SK-N-SH (cell line): ENCODE measurements around the gene IQCK. TPM values are rescaled to one million over a fixed set of nuclear protein-coding genes. Genes with fewer than 3 reads are reported as not detected.
A peak's percentile ranks its signal among the peaks of the same experiment; 100 is the strongest.

Experiments used
- CTCF ChIA-PET: fragments of 300-600, 350-600 bp; formaldehyde crosslinking; extraction: SDS; loops from one replicate; lab custom pipeline; 2021; lab: Yijun Ruan, JAX
- POLR2A ChIA-PET: fragments of 350-600 bp; sonication (Branson Sonifier 250); formaldehyde crosslinking; extraction: SDS; loops from one replicate; lab custom pipeline; 2020; ENCODE audit warnings: antibody characterized with exemption, inconsistent platforms; lab: Yijun Ruan, JAX
- DNase-seq: peaks from one replicate; pipeline ENCODE4 v3.0.0; 2012
- H2AFZ ChIP-seq: fragments of 200-600 bp; sonication (generic); 2 replicates; pipeline ENCODE4 v1.8.1; 2016; ENCODE audit warnings: antibody characterized with exemption, mild to moderate bottlenecking, low read depth
- H3F3A ChIP-seq: fragments of 200-600 bp; sonication (generic); replicated peaks from 2 replicates; pipeline ENCODE3; 2016; ENCODE audit warnings: antibody characterized with exemption, mild to moderate bottlenecking; ENCODE audit not compliant: insufficient read depth
- H3K27ac ChIP-seq, 2 experiments: fragments of 200-500 bp in 1 of 2; fragments of 200-600 bp in 1 of 2; sonication (Bioruptor generic) in 1 of 2; sonication (generic), shearing (Covaris generic) in 1 of 2; 2 replicates each; pipeline versions ENCODE4 v1.5.1 to v1.6.1; 2014 to 2016; ENCODE audit warnings: low read depth in 2 of 2, inconsistent platforms in 1 of 2, low read length in 1 of 2, mild to moderate bottlenecking in 1 of 2, mixed read lengths in 1 of 2
- H3K27me3 ChIP-seq: fragments of 200-600 bp; sonication (generic), shearing (Covaris generic); 2 replicates; pipeline ENCODE4 v1.6.1; 2016; ENCODE audit warnings: mixed run types; ENCODE audit not compliant: insufficient read depth
- H3K36me3 ChIP-seq, 2 experiments: fragments of 200-500 bp in 1 of 2; fragments of 200-600 bp in 1 of 2; sonication (Bioruptor generic) in 1 of 2; sonication (generic) in 1 of 2; replicated peaks in 1 of 2; 2 replicates each; pipeline versions ENCODE3 to v1.5.1; 2014 to 2016; ENCODE audit warnings: low read length in 1 of 2, mild to moderate bottlenecking in 1 of 2; ENCODE audit not compliant: insufficient read depth in 2 of 2, control insufficient read depth in 1 of 2
- H3K4me1 ChIP-seq, 2 experiments: fragments of 200-500 bp in 1 of 2; fragments of 200-600 bp in 1 of 2; sonication (Bioruptor generic) in 1 of 2; sonication (generic), shearing (Covaris generic) in 1 of 2; 2 replicates each; pipeline versions ENCODE4 v1.5.1 to v1.6.1; 2014 to 2016; ENCODE audit warnings: low read depth in 1 of 2, low read length in 1 of 2, mixed run types in 1 of 2; ENCODE audit not compliant: insufficient read depth in 2 of 2, control insufficient read depth in 1 of 2
- H3K4me2 ChIP-seq: fragments of 200-600 bp; sonication (generic), shearing (Covaris generic); 2 replicates; pipeline ENCODE4 v1.6.1; 2017; ENCODE audit warnings: mixed run types
- H3K4me3 ChIP-seq, 2 experiments: fragments of 200-500 bp in 1 of 2; fragments of 200-600 bp in 1 of 2; sonication (Bioruptor generic) in 1 of 2; sonication (generic), shearing (Covaris generic) in 1 of 2; 2 replicates each; pipeline versions ENCODE4 v1.5.1 to v1.8.1; 2014 to 2016; ENCODE audit warnings: low read depth in 2 of 2, inconsistent platforms in 1 of 2, low read length in 1 of 2, mild to moderate bottlenecking in 1 of 2, mixed read lengths in 1 of 2, moderate library complexity in 1 of 2
- H3K79me2 ChIP-seq: fragments of 200-600 bp; sonication (generic); 2 replicates; pipeline ENCODE4 v1.8.1; 2017; ENCODE audit warnings: mild to moderate bottlenecking; ENCODE audit not compliant: insufficient read depth
- H3K9ac ChIP-seq: fragments of 200-600 bp; sonication (generic); 2 replicates; pipeline ENCODE4 v1.6.1; 2017; ENCODE audit warnings: mixed run types
- H3K9me2 ChIP-seq: fragments of 200-600 bp; sonication (generic); 2 replicates; pipeline ENCODE4 v1.6.1; 2017; ENCODE audit warnings: mixed run types
- H3K9me3 ChIP-seq: fragments of 200-600 bp; sonication (generic); 2 replicates; pipeline ENCODE4 v1.6.1; 2017; ENCODE audit warnings: mixed run types, mild to moderate bottlenecking, moderate library complexity
- H4K20me1 ChIP-seq: fragments of 200-600 bp; sonication (generic); 2 replicates; pipeline ENCODE4 v1.6.1; 2017; ENCODE audit warnings: mild to moderate bottlenecking, mixed run types; ENCODE audit not compliant: insufficient read depth
- CHD2 ChIP-seq: fragments of 150-350 bp; IDR thresholded peaks from 2 replicates; pipeline ENCODE4 v1.6.1; 2018; ENCODE audit warnings: low read length; ENCODE audit not compliant: partially characterized antibody
- FOSL2 ChIP-seq: IDR thresholded peaks from 2 replicates; pipeline ENCODE4 v1.4.0; 2012; ENCODE audit warnings: low read depth, mild to moderate bottlenecking, moderate library complexity, borderline replicate concordance
- FOXJ3 ChIP-seq: sonication (generic); formaldehyde crosslinking; IDR thresholded peaks from 2 replicates; pipeline ENCODE4 v1.5.1; 2020; ENCODE audit warnings: mild to moderate bottlenecking, missing genetic modification reagents
- GABPA ChIP-seq: IDR thresholded peaks from 2 replicates; pipeline ENCODE4 v1.4.0; 2012; ENCODE audit warnings: low read depth, mild to moderate bottlenecking
- MXI1 ChIP-seq: IDR thresholded peaks from 2 replicates; pipeline ENCODE4 v1.6.1; 2012; ENCODE audit warnings: mild to moderate bottlenecking, low read depth, low read length, improper control_type of control experiment
- NFIC ChIP-seq: IDR thresholded peaks from 2 replicates; pipeline ENCODE4 v1.4.0; 2012; ENCODE audit warnings: borderline replicate concordance
- NRF1 ChIP-seq: IDR thresholded peaks from 2 replicates; pipeline ENCODE4 v1.6.1; 2012; ENCODE audit warnings: low read depth, mild to moderate bottlenecking, low read length
- POLR2AphosphoS5 ChIP-seq: IDR thresholded peaks from 2 replicates; pipeline ENCODE4 v1.6.1; 2012; ENCODE audit warnings: low read depth, low read length
- USF1 ChIP-seq: IDR thresholded peaks from 2 replicates; pipeline ENCODE4 v1.4.0; 2012; ENCODE audit warnings: low read depth, borderline replicate concordance
- WGBS: methylation state at CpG from one replicate; pipeline ENCODE4 v1.1.6; 2017; ENCODE audit warnings: low lambda C conversion rate; 5-methylcytosine and 5-hydroxymethylcytosine counted together
- polyA plus RNA-seq, 3 experiments: library from polyadenylated mRNA; depleted of rRNA; stranded (reverse); fragments of >200 nt; gene quantifications; 2 replicates each; pipeline ENCODE4 v1.2.3, GENCODE V29; 2012

Gene IQCK
- polyA plus RNA-seq, 1 of the 3 experiments (the other 2 are of a cell fraction), result 7.3 TPM

GRCh38 chr16:19694989-19695388 is 23.1 kb upstream of the IQCK start:
- peaks cover 5% of the 10 kb centered on the region for H3F3A ChIP-seq
- H3K36me3 ChIP-seq, result peaks cover 18 to 31% of the 10 kb centered on the region in 2 experiments
- peaks cover 8% of the 10 kb centered on the region for H4K20me1 ChIP-seq
- peaks cover 8% of the 10 kb centered on the region; the same call in 1 of the 2 replicates for H3K79me2 ChIP-seq
- no peak overlapping the region for H3K4me3 ChIP-seq
- 100% methylated on average over 8 of the region's 8 CpGs for WGBS
- no peak overlapping the region; a peak in 1 of 4 replicates for H3K27ac ChIP-seq
- CTCF ChIA-PET, result no interaction called here
- peaks cover 5 to 16% of the 10 kb centered on the region in 2 experiments; a peak in 3 of 4 replicates for H3K4me1 ChIP-seq
- H3K4me2 ChIP-seq, result no peak overlapping the region
- H3K9ac ChIP-seq, result no peak overlapping the region
- H3K27me3 ChIP-seq, result no peaks in the 10 kb centered on the region
- H3K9me2 ChIP-seq, result no peaks in the 10 kb centered on the region
- no peak overlapping the region for H2AFZ ChIP-seq
- H3K9me3 ChIP-seq, result no peaks in the 10 kb centered on the region
- POLR2A ChIA-PET, result no interaction called here
- DNase-seq, result no peak
- TF ChIP-seq USF1 (no peak), MXI1 (no peak), FOSL2 (no peak)
- TF ChIP-seq, all 33 proteins: peak for 0

- 59% methylated on average over 10 of the region's 10 CpGs for WGBS
- TF ChIP-seq GABPA, result no peak
- no peak for TF ChIP-seq NRF1
- peak; percentile 57; the same call in 1 of the 2 replicates for TF ChIP-seq NFIC
- TF ChIP-seq FOXJ3 (CRISPR knock-in tag), result no peak
- TF ChIP-seq CHD2, result no peak
- TF ChIP-seq POLR2AphosphoS5, result no peak
- TF ChIP-seq, all 33 proteins: peak for 1
- no peak overlapping the region for H2AFZ ChIP-seq
- H3K9me2 ChIP-seq, result no peaks in the 10 kb centered on the region
- H3K27me3 ChIP-seq, result no peaks in the 10 kb centered on the region
- H3K36me3 ChIP-seq, result peaks cover 17 to 26% of the 10 kb centered on the region in 2 experiments
- peaks cover 18% of the 10 kb centered on the region for H3F3A ChIP-seq
- no peak for DNase-seq
- peaks cover 8% of the 10 kb centered on the region; the same call in 1 of the 2 replicates for H3K79me2 ChIP-seq
- peak overlapping the region; percentile 56 to 62 for H3K27ac ChIP-seq
- H3K4me2 ChIP-seq, result no peak overlapping the region
- CTCF ChIA-PET, result interaction anchor here (0.7 to 1.3 kb wide), 2 partner anchors 188 to 190 kb away, joined by 3 read pairs; partner anchors contain the start of gene GPRC5B
- peaks cover 16% of the 10 kb centered on the region in 2 experiments for H3K4me1 ChIP-seq
- H3K9ac ChIP-seq, result no peak overlapping the region
- no peak overlapping the region for H3K4me3 ChIP-seq
- H3K9me3 ChIP-seq, result no peaks in the 10 kb centered on the region
- peaks cover 19% of the 10 kb centered on the region for H4K20me1 ChIP-seq
- POLR2A ChIA-PET, result interaction anchor here (0.6 to 1.0 kb wide), 2 partner anchors 22 to 155 kb away, joined by 3 read pairs; partner anchors contain the start of genes IQCK and KNOP1
Observed at GRCh38 chr16:19696328-19696727, 21.7 kb upstream of the IQCK start.

GRCh38 chr16:19696961-19697360 is 21.1 kb upstream of the IQCK start:
- H3K4me2 ChIP-seq, result no peak overlapping the region

More at GRCh38 chr16:19696961-19697360, 21.1 kb upstream of the IQCK start:
- no peak for DNase-seq
- Histone ChIP-seq H3K9me3 (no peaks in the 10 kb centered on the region), H3K4me3 (no peak overlapping the region), H2AFZ (no peak overlapping the region), H3F3A (peaks cover 24% of the 10 kb centered on the region), H3K9ac (no peak overlapping the region), H3K27ac (peak overlapping the region; percentile 56 to 62), H3K4me1 (peaks cover 16% of the 10 kb centered on the region in 2 experiments), H3K79me2 (peaks cover 8% of the 10 kb centered on the region; the same call in 1 of the 2 replicates), H3K27me3 (no peaks in the 10 kb centered on the region), H3K36me3 (peaks cover 15 to 22% of the 10 kb centered on the region in 2 experiments), H4K20me1 (peaks cover 23% of the 10 kb centered on the region), H3K9me2 (no peaks in the 10 kb centered on the region)
- no peak for TF ChIP-seq CHD2
- ChIA-PET CTCF (interaction anchor here (0.7 to 1.3 kb wide), 2 partner anchors 187 to 190 kb away, joined by 3 read pairs; partner anchors contain the start of gene GPRC5B), POLR2A (interaction anchor here (1.0 kb wide), 1 partner anchor 21 kb away, joined by 3 read pairs; the partner anchor contains the start of genes IQCK and KNOP1)
- WGBS, result 97% methylated on average over 12 of the region's 15 CpGs
